Measurements from ENCODE around the gene GPATCH8. TPM values are rescaled to one million over a fixed set of nuclear protein-coding genes. Genes with fewer than 3 reads are reported as not detected.
"Not testable (repeated sequence)": the region's sequence is repeated elsewhere in the genome, so short reads cannot be mapped to it uniquely, and the experiment has no call there.

GPATCH8 gene
- total RNA-seq, 1 experiment from 2014 or later: 40.8 TPM

DNA sequence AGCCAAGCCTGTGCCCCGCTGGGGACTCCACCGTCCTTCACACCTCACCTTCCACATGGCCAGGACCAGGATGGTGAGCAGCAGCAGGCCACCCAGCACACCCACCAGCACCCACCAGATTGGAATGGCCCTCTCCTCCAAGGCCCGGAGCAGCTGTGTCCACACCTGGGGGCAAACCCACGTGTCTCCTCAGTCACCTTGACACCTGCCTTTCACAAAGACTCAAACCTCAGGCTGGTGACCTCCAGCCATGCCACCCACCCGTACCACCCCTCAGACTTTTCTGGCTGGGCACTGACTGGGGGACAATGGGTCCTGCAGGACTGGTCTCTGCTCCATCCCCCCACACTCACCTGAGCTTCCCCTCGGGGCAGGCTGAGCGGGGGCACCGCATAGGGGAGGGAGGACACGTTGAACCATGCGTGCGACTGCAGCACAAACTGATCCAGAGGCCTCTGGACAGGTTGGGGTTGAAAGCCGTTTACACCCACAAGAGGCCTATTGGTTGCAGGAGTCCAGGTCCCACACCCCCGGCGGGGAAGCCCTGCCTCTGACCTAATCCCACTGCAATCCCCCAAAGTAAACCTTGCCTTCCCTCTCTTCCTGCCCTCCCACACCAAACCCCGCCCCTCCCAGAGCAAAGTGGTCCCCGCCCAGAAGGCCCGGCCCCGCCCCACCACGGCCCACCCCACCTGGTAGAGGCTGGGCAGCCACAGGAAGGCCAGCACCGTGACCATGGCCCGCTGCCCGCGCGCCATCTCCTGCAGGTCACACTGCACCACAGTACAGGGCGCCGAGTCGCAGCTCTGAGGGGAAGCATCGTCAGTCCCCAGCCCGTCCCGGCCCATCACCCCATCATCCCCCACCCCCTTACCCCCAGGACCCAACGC lies 128.7 kb downstream of the GPATCH8 start:
- no peaks in the 10 kb centered on the region for H3K27me3 Mint-ChIP-seq (ENCODE audit: insufficient read depth, unreplicated experiment)
- H3K36me3 Mint-ChIP-seq (ENCODE audit: insufficient read depth, unreplicated experiment): no peaks in the 10 kb centered on the region
- ChIA-PET CTCF (no interaction called here), POLR2A (no interaction called here)
- no peak overlapping the region for H3K27ac Mint-ChIP-seq (ENCODE audit: low read depth, unreplicated experiment)
- no TSS peak for BruUV-seq (replicated peaks)
- TF ChIP-seq, protein P1, sequence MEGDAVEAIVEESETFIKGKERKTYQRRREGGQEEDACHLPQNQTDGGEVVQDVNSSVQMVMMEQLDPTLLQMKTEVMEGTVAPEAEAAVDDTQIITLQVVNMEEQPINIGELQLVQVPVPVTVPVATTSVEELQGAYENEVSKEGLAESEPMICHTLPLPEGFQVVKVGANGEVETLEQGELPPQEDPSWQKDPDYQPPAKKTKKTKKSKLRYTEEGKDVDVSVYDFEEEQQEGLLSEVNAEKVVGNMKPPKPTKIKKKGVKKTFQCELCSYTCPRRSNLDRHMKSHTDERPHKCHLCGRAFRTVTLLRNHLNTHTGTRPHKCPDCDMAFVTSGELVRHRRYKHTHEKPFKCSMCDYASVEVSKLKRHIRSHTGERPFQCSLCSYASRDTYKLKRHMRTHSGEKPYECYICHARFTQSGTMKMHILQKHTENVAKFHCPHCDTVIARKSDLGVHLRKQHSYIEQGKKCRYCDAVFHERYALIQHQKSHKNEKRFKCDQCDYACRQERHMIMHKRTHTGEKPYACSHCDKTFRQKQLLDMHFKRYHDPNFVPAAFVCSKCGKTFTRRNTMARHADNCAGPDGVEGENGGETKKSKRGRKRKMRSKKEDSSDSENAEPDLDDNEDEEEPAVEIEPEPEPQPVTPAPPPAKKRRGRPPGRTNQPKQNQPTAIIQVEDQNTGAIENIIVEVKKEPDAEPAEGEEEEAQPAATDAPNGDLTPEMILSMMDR (IDR thresholded peaks at IDR 0.05; ENCODE audit: unreplicated experiment): no peak
- H3K4me3 Mint-ChIP-seq (ENCODE audit: unreplicated experiment): no peak overlapping the region
- no peaks in the 10 kb centered on the region for H3K9me3 Mint-ChIP-seq (ENCODE audit: unreplicated experiment)
- intact Hi-C loops (cut with micrococcal nuclease): no loop called here
- no peak for DNase-seq (ENCODE audit: unreplicated experiment)
- no peaks in the 10 kb centered on the region for H3K4me1 Mint-ChIP-seq (ENCODE audit: insufficient read depth, unreplicated experiment)

- H3K27ac Mint-ChIP-seq (ENCODE audit: low read depth, unreplicated experiment): no peak overlapping the region
- BruUV-seq (replicated peaks): no TSS peak
- H3K36me3 Mint-ChIP-seq (ENCODE audit: insufficient read depth, unreplicated experiment): no peaks in the 10 kb centered on the region
- ChIA-PET POLR2A (no interaction called here), CTCF (interaction anchor here (1.0 kb wide), 1 partner anchor 21 kb away, joined by 5 read pairs; no protein-coding TSS in a partner anchor)
- TF ChIP-seq, protein P1 (IDR thresholded peaks at IDR 0.05; ENCODE audit: unreplicated experiment): no peak
- no peak overlapping the region for H3K4me3 Mint-ChIP-seq (ENCODE audit: unreplicated experiment)
- peaks cover 13% of the 10 kb centered on the region for H3K27me3 Mint-ChIP-seq (ENCODE audit: insufficient read depth, unreplicated experiment)
- H3K4me1 Mint-ChIP-seq (ENCODE audit: insufficient read depth, unreplicated experiment): no peaks in the 10 kb centered on the region
- intact Hi-C loops (cut with micrococcal nuclease): no loop called here
- no peaks in the 10 kb centered on the region for H3K9me3 Mint-ChIP-seq (ENCODE audit: unreplicated experiment)
- no peak for DNase-seq (ENCODE audit: unreplicated experiment)
These were observed 131.2 kb downstream of the GPATCH8 start for GRCh38 chr17:44372036-44372435.

- H3K4me1 Mint-ChIP-seq (ENCODE audit: insufficient read depth, unreplicated experiment); BruUV-seq (replicated peaks); DNase-seq (ENCODE audit: unreplicated experiment); H3K4me3 Mint-ChIP-seq (ENCODE audit: unreplicated experiment); H3K27ac Mint-ChIP-seq (ENCODE audit: low read depth, unreplicated experiment); POLR2A ChIA-PET; H3K9me3 Mint-ChIP-seq (ENCODE audit: unreplicated experiment); H3K36me3 Mint-ChIP-seq (ENCODE audit: insufficient read depth, unreplicated experiment); intact Hi-C loops (cut with micrococcal nuclease): not testable (repeated sequence)
- peaks cover 37% of the 10 kb centered on the region for H3K27me3 Mint-ChIP-seq (ENCODE audit: insufficient read depth, unreplicated experiment)
- CTCF ChIA-PET: interaction anchor here (0.6 to 0.7 kb wide), 2 partner anchors 33 to 51 kb away, joined by 3 read pairs; no protein-coding TSS in a partner anchor
These were observed 133.7 kb downstream of the GPATCH8 start for GRCh38 chr17:44369414-44370023.

- H3K36me3 Mint-ChIP-seq (ENCODE audit: insufficient read depth, unreplicated experiment); H3K4me1 Mint-ChIP-seq (ENCODE audit: insufficient read depth, unreplicated experiment); POLR2A ChIA-PET; BruUV-seq (replicated peaks); H3K9me3 Mint-ChIP-seq (ENCODE audit: unreplicated experiment); H3K27ac Mint-ChIP-seq (ENCODE audit: low read depth, unreplicated experiment); DNase-seq (ENCODE audit: unreplicated experiment); intact Hi-C loops (cut with micrococcal nuclease); H3K4me3 Mint-ChIP-seq (ENCODE audit: unreplicated experiment): not testable (repeated sequence)
- CTCF ChIA-PET: interaction anchor here (0.6 to 1.1 kb wide), 4 partner anchors 34 to 219 kb away, joined by 3 to 4 read pairs (median 4); no protein-coding TSS in a partner anchor
- H3K27me3 Mint-ChIP-seq (ENCODE audit: insufficient read depth, unreplicated experiment): peaks cover 37% of the 10 kb centered on the region
These were observed 134.6 kb downstream of the GPATCH8 start for GRCh38 chr17:44368391-44369243.
